ENCODE data around the gene HOXC6.

HOXC6 gene

DNA sequence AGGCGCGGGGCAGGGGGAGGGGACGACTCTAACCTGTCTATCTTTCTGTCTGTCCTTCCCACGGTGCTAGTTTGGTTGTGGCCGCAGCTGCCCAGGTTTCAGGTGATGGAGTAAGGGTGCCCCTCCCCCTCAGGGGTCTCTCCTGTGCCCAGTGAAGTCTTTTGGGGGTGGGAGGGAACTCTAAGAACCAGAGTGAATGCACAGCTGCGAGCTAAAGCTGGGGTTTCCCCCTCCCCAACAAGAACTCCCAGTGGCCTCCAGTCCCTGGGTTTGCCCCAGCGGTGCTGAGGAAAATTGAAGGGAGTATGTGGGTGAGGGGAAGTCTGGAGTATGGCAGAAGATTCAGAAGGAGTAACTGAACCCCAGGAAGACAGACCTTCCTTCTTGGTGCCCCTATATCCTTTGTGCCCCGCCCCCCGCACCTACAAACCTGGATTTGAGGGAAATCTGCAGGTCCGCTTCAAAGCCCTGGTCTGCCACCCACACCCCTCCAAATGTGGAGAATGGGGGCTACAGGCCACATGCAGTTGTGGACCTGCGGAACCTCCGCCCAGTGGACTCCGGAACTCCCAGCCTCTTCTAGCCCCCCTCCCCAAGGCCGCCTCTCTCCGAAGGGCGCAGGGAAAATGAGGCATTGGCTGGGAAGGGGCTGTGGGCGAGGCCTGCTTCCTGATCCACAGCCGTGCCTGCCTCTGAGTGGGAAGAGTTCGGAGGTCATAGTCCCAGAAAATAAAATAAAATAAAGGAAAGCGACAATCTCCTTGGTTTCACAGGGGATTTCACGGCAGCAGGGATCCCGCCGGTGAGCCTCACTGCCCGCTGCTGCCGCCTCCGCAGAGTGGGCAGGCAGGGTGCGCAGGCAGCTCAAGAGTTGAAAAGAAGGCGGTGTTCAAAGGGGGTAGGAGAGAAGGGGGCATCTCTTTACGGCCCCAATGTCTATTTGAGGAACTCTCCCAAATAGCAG is 31.7 kb upstream of the HOXC6 start:
- TF ChIP-seq, protein P1, sequence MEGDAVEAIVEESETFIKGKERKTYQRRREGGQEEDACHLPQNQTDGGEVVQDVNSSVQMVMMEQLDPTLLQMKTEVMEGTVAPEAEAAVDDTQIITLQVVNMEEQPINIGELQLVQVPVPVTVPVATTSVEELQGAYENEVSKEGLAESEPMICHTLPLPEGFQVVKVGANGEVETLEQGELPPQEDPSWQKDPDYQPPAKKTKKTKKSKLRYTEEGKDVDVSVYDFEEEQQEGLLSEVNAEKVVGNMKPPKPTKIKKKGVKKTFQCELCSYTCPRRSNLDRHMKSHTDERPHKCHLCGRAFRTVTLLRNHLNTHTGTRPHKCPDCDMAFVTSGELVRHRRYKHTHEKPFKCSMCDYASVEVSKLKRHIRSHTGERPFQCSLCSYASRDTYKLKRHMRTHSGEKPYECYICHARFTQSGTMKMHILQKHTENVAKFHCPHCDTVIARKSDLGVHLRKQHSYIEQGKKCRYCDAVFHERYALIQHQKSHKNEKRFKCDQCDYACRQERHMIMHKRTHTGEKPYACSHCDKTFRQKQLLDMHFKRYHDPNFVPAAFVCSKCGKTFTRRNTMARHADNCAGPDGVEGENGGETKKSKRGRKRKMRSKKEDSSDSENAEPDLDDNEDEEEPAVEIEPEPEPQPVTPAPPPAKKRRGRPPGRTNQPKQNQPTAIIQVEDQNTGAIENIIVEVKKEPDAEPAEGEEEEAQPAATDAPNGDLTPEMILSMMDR (IDR thresholded peaks at IDR 0.05; ENCODE audit: insufficient read depth, missing control alignments), result no peak
- FAIRE-seq (no peak), DNase-seq (ENCODE audit: insufficient read length, low spot score) (no peak)

DNA sequence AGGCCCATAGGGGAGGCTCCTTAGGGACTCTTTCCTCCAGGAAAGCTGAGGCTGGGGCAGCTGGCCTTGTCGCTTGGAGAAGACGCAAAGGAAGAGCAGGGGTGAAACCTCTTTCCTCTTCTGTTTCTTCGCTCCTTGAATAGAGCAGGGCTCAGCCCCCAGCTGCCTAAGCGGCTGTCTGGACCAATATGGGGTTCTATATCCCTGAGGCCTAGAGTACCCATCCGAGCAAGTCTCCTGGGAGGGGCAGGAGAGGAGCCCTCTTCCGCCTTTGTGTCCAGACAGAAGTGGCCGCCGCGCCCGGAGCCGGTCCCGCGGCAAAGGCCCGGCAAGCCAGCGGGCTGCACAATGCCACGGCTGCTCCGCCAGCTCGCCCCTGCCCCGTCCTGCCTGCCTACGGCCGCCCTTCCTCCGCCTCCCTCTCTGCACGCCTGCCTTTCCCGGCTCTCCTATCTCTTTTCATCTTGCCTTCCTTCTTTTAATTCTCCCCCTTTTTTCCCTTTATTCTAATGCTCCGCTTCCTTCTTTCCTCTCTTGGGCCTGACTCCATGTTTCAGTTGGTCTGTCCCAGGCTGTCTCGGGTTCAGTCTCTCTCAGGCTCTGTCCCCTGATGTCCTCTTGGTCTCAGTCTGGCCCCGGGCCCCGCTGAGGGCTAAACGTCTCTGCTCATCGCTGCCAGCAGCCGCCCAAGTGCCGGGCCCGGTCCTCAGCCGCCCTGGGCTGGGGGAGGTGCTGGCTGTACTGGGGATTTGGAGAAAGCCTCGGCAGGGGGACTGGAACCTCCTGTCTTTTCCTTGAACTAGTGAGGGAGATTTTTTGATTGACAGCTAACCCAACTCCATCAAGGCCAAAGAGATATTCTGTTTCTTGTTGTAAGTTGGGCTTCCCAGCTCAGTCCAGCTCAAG is 30.8 kb upstream of the HOXC6 start:
- FAIRE-seq, result no peak
- TF ChIP-seq, protein P1 (IDR thresholded peaks at IDR 0.05; ENCODE audit: insufficient read depth, missing control alignments), result no peak
- DNase-seq (ENCODE audit: insufficient read length, low spot score), result no peak

DNA sequence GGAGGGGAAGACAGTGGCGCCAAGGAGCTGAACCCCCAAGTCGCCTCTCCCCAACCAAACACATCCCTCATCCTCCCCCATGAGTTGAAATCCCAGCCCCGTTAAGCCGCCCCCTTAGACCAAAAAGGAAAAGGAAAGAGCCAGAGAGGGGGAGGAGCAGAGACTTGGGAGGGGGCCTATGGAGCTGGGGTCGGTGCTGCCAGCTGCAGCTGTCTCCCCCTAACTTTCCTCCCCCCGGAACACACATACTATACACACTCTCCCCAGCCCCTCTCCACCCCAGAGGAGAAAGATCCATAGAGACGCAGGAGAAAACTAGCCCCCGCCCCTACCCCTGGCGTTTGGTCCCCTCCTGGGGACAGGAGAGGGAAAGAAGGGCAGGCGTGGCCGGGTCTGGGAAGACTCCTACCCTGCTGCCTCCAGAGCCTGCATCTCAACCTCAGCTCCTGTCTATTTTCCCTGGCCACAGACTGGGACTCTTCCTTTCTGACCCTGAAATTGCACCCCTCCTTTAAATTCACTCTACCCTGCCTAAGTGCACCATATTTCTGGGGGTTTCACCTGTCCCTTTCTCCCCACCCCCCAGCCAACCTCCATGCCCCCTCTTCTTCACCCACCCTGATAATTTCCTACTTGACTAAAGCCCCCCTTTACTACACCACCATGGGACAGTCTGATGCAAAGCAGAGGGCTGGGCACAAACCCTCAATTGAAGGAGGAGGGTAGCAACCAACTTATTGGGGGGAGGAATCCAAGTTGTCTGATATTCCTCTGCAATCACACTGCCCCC is 29.9 kb upstream of the HOXC6 start:
- DNase-seq (ENCODE audit: insufficient read length, low spot score), result no peak
- no peak for FAIRE-seq
- TF ChIP-seq, protein P1 (IDR thresholded peaks at IDR 0.05; ENCODE audit: insufficient read depth, missing control alignments), result no peak

DNA sequence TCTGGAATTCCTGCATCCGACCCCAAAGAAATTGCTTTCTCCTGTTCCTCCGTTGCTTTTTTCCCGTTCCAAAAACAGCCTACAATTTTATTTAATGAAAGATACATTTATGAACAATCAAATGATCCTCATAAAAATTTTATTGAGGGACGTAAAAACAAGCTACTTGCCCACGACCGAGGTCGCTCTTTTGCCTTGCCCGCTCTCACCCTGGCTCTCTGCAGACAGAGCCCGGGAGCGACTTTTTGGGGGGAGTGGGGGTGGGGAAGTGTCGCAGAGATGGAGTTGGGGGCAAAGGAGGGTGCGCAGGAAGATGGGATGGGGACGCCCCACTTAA is 29.4 kb upstream of the HOXC6 start:
- FAIRE-seq (no peak), DNase-seq (ENCODE audit: insufficient read length, low spot score) (no peak)
- TF ChIP-seq, protein P1 (IDR thresholded peaks at IDR 0.05; ENCODE audit: insufficient read depth, missing control alignments), result no peak

DNA sequence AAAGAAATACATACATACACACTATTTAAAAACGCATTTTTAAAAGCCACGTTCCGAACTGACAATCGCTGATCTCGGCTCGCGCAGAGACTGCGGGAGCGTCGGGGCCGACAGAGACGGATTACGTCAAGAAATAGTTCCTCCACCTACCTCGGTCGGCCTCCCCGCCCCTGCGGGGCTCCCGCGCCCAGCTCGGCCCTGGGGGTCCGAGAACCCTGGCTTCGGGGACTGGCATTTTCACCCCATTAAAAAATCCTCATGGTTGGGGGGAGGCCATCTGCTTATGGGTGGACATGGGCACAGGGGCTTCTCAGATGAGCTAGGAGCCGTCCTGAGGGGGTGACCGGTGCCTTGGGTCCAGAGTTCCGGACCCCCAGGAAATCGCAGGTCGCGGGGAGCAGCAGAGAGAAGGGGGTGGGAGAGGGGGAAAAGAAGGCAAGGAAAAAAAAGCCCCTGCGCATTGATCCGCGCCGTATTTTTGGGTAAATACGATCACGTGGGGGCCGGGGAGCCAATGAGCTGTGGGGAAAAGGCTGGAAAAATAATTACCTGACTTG is 28.6 kb upstream of the HOXC6 start:
- TF ChIP-seq, protein P1 (IDR thresholded peaks at IDR 0.05; ENCODE audit: insufficient read depth, missing control alignments), result no peak
- DNase-seq (ENCODE audit: insufficient read length, low spot score) (peak; percentile 69), FAIRE-seq (no peak)

All from D721Med (cell line).